Measurements from ENCODE around the gene DPP6.
"Not testable (repeated sequence)": the region's sequence is repeated elsewhere in the genome, so short reads cannot be mapped to it uniquely, and the experiment has no call there.

DNA sequence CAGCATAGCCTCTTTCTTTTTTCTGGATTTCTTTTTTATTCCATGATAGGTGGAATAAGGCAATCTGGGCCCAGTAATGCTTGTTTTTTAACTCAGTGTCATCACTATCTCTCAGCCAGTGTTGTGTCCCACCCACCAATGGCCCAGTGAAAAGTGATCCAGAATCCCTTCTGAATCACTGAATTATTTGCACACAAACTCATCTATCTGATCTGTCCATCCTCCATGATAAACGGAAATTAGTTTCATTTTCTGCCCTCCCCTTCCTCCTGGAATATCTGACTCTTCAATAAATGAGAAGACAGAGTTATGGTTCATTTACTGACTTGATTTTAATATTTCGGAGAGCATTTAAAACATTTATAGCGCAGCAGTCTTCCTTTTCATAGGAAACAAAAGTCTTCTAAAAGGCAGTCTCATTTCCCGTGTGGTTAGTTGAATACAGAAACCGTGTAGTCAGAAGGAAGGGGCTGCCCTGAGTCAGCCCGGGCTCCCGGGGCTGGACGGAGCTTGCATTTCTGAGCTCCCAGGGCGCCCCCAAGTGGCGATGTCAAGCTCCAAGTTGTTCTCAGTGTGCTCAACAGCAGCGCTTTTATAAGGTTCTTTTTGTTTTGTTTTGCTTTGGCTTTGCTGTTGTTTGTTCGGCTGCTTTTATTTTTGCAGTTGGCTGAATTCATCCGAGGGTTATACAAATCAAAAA lies 12.6 kb upstream of the DPP6 start:
- TF ChIP-seq TEAD4 (IDR thresholded peaks at IDR 0.05); TAF1 (IDR thresholded peaks at IDR 0.05; ENCODE audit: low read depth); CREB1 (IDR thresholded peaks at IDR 0.05; ENCODE audit: low read depth): not testable (repeated sequence)

Measured in Ishikawa (cell line).